Measurements from ENCODE around the gene HYAL1.
"Not testable (repeated sequence)": the region's sequence is repeated elsewhere in the genome, so short reads cannot be mapped to it uniquely, and the experiment has no call there.

Gene HYAL1

GRCh38 chr3:50294089-50294488 is 9.3 kb downstream of the HYAL1 start:
- no peak for DNase-seq (ENCODE audit: low spot score)

GRCh38 chr3:50293079-50293801 is 10.1 kb downstream of the HYAL1 start:
- DNase-seq (ENCODE audit: low spot score), result no peak

GRCh38 chr3:50292159-50293078 is 11.0 kb downstream of the HYAL1 start, which contains the start of gene IFRD2:
IFRD2 (minus strand) TSS chr3:50292429; CDS start chr3:50292274, 155 bp downstream.
- peak; percentile 98 for DNase-seq (ENCODE audit: low spot score)

- no peak for DNase-seq (ENCODE audit: low spot score)
These were observed 13.2 kb downstream of the HYAL1 start for GRCh38 chr3:50290161-50290641.

GRCh38 chr3:50289130-50289529 is 14.2 kb downstream of the HYAL1 start:
- DNase-seq (ENCODE audit: low spot score), result no peak

- no peak for DNase-seq (ENCODE audit: low spot score)
These were observed 14.9 kb downstream of the HYAL1 start for GRCh38 chr3:50288387-50289007.

- no peak for DNase-seq (ENCODE audit: low spot score)
These were observed 16.1 kb downstream of the HYAL1 start for GRCh38 chr3:50287262-50287661.

GRCh38 chr3:50286322-50287227 is 16.8 kb downstream of the HYAL1 start:
- DNase-seq (ENCODE audit: low spot score), result no peak

- not testable (repeated sequence) for DNase-seq (ENCODE audit: low spot score)
These were observed 19.3 kb downstream of the HYAL1 start for GRCh38 chr3:50284121-50284520.

- DNase-seq (ENCODE audit: low spot score), result no peak
These were observed 23.9 kb downstream of the HYAL1 start for GRCh38 chr3:50279255-50280016.

GRCh38 chr3:50278880-50279224 is 24.5 kb downstream of the HYAL1 start, which contains the start of gene LSMEM2:
LSMEM2 (plus strand) TSS chr3:50279087; CDS start chr3:50279114, 27 bp downstream.
- no peak for DNase-seq (ENCODE audit: low spot score)

GRCh38 chr3:50278123-50278879 is 25.1 kb downstream of the HYAL1 start:
- no peak for DNase-seq (ENCODE audit: low spot score)

GRCh38 chr3:50276762-50277101 is 26.6 kb downstream of the HYAL1 start:
- DNase-seq (ENCODE audit: low spot score), result no peak

- no peak for DNase-seq (ENCODE audit: low spot score)
These were observed 27.2 kb downstream of the HYAL1 start for GRCh38 chr3:50275996-50276761.

- DNase-seq (ENCODE audit: low spot score), result no peak
These were observed 28.0 kb downstream of the HYAL1 start for GRCh38 chr3:50275141-50275995.

- peak; percentile 63 for DNase-seq (ENCODE audit: low spot score)
These were observed 28.8 kb downstream of the HYAL1 start for GRCh38 chr3:50274371-50275104.

GRCh38 chr3:50273689-50274065 is 29.7 kb downstream of the HYAL1 start:
- DNase-seq (ENCODE audit: low spot score), result no peak
